ENCODE measurements around the gene S100PBP.

The S100PBP gene

DNA sequence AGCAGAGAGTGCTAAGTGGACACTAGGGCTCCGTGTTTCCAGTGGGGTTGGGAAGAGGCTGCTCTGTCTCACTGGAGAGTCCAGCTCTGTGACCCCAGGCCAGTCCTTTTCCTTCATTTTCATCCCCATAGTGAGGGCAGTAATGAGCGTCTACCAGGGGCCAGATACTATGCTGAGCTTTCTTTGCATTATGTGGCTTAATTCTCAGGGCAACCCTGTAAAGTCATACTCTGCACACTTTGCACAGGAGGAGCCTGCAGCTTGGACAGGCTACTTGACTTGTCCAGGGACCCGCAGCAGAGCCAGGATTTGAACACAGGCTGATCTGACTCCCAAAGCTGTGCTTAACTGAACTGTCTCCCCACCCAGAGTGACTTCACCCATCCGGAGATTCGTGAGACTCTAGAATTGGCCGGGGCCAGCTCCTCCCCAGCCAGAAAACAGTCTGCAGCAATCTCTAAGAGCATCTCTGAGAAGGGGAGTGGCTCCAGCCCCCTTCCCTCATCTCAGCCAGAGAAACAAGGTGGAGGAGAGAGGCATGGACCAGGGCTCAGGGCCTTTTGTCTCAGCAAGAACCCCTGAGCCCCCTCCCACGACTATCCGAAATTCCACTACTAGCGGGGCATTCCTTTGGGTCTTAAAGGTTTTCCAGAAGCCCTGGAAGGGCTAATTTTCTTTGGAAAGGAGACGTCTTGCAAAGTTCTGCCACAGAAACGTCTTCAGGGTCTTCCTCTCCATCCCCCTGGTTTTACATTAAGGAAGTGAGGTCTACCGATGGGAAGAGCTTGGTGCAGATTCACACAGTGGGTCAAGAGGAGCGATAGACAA is 54.1 kb downstream of the S100PBP start:
- DNase-seq = no peak

- DNase-seq = no peak
These were observed 54.7 kb downstream of the S100PBP start for GRCh38 chr1:32872192-32872460.

DNA sequence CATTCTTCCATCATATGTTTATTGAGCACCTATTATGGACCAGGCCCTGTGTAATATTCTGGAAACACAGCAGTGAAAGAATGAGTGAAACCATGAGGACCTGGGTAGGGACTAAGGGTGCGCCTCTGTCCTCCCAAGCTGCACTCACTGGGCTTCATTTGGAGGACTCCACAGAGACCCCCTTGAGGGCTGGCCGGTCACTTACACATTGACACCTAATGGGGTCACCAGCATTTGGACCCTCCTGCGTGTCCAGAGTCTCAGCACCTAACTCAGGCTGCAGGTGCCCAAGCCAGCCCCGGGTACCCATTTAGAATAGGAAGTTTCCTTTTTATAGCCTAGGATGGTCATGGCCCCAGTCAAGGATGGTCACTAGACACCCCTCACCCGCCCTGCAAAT is 56.0 kb downstream of the S100PBP start:
- no peak for DNase-seq

- DNase-seq = no peak
These were observed 57.7 kb downstream of the S100PBP start for GRCh38 chr1:32874860-32875752.

- DNase-seq = peak; percentile 42 to 64
These were observed 59.1 kb downstream of the S100PBP start for GRCh38 chr1:32876341-32877210.

DNA sequence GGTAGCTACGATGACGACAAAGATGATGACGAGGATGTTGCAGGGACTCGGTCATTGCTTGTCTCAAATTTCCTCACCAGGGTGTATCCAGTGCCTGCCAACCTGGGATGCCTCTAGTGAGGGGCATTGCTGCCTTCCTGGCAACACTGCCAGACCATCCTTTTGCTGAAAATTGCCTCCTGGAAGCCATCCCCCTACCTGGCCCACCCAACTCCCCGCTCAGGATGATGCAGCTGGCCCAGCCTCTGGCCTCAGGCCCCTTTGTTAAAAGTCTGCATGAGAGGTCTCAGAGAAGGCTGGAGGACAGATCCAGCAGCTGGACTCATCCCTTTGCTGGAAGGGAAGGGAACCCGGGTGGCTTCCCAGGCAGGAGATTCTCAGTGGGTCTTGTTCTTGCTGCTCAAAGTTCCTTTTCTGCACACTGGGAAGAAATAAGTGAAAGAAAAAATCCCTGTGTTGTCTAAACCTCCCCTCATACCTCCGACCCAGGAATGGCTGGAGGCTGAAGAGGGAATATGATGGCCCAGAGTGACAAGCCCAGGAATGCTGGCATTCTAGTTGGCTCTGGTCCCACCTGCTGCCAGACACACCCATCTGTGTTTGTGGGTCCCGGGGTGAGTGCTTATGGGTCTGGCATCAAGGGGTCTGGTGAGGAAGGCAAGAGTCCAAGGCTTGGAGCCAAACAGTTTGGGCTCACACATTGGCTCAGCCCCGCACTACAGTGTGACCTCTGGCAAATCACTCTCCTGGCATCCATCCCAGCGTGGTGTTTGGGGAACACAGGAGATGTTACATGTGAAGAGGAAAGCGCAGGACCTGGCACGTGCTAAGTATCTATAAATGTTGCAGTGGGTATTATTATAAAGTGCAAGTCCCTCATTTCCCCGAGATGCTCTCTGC is 60.0 kb downstream of the S100PBP start:
- DNase-seq = no peak

DNA sequence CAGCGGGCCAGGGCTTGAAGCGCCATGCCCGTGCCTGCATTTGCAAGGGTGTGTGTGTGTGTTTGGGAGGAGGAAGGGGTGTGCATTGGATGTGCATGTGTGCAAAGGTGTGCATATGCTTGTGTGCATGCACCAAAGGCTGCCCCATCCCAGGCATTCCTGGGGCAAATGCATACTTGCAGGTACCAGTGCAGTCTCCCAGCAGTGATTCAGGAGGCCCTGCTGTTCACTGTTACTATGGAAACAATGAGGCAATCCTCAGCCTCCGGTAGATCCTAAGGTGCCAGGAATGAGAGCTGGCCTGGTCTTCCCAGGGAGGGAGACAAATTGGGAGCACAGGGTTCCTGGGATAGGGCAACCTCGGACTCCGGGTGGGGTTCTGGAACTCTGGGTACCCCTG is 60.7 kb downstream of the S100PBP start:
- no peak for DNase-seq

DNA sequence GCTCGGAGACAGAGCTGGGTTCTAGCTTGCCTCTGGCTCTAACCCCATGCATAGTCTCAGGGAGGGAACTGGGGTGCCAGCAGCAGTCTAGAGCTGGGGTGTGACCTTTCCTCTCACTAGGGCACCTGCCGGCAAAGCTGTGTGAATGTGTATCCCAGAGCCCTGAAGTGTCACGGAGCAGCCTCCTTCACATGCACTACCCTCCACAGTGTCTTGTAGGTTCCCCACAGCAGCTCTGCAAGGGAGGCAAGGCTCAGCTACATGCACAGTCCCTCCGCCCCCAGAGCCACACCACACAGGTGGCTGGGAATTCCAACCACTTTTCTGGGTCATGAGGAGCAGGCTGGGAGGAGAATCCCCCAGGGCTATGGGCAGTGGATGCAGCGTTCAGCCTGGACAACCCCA is 61.2 kb downstream of the S100PBP start:
- no peak for DNase-seq

GRCh38 chr1:32881291-32881690 is 63.8 kb downstream of the S100PBP start:
- DNase-seq = no peak

GRCh38 chr1:32881871-32882850 is 64.7 kb downstream of the S100PBP start:
- DNase-seq = no peak

- DNase-seq = no peak
These were observed 66.0 kb downstream of the S100PBP start for GRCh38 chr1:32883338-32884031.

DNA sequence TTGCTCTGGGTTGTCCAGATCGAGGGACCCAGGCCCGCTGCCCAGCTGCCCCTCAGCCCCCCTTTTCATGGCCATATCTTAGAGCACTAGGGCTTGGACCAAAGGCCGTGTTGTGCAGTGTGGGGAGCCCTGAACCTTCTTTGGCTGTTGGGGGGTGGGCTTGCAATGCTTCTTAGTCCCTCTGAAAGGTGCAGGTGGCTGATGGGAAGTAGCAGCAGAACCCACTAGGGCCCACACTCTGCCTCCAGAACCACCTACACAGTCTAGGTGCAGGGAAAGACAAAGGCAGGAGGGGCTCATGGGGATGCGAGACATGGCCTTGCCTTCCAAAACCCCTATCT is 66.5 kb downstream of the S100PBP start:
- DNase-seq = no peak

DNA sequence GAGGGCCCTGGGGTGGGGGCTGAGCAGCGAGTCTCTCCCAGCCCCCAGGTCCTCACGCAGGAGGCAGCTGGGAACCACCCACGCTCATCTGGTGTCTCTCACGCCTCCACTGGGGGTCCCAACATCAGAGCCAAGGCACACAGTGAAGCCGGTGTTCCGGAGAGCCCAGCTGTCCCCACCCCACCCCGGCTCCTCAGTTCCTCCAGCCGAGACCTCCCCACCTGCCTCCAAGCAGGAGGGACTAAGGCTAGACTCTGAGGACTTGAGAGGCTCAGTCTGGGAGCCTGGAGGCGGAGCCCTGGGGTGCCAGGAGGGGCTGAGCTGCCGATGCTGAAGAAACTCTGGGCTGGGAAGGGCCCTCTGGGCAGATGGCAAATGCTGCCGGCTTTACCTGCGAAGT is 67.3 kb downstream of the S100PBP start:
- DNase-seq = no peak

DNA sequence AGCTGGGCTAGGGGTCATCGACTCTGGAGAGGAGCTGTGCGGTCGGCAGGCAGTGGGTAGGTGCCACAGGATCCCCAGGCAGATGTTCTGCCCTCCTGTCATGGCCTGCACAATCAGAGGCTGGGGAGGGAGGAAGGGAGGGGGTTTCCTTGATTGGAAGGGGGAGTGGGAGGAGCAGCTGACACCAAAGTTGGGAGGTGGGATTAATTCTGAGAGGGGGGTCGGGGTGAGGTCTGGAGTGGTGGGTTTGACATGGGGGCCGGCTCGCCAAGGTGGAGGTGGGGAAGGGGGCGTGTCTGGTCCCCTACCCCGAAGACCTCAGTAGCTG is 68.2 kb downstream of the S100PBP start:
- DNase-seq = no peak

GRCh38 chr1:32886004-32886827 is 68.8 kb downstream of the S100PBP start, which contains the start of gene HPCA:
HPCA (plus strand) TSS chr1:32886491; CDS start chr1:32888899, 2,408 bp downstream.
- peak in 1 of 2 donors; percentile 27 for DNase-seq

- DNase-seq = no peak
These were observed 69.5 kb downstream of the S100PBP start for GRCh38 chr1:32886828-32887414.

DNA sequence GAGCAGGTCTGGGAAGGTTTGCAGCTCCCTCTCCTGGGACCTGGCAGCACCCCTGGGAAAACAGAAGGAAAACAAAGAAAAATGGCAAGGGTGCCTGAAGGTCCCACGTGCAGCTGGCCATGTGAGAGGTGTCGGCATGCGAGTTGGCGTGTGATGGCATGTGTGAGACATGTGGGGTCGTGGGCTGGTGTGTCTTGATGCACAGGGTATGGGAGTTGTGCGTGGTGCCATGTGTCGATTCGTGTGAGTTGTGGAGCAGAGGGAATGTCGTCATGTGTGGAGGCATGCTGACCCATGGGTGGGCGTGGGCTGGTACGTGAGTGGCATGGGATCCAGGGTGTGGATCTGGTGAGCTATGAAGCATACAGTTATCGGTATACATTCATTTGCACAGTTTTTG is 70.2 kb downstream of the S100PBP start:
- no peak for DNase-seq

DNA sequence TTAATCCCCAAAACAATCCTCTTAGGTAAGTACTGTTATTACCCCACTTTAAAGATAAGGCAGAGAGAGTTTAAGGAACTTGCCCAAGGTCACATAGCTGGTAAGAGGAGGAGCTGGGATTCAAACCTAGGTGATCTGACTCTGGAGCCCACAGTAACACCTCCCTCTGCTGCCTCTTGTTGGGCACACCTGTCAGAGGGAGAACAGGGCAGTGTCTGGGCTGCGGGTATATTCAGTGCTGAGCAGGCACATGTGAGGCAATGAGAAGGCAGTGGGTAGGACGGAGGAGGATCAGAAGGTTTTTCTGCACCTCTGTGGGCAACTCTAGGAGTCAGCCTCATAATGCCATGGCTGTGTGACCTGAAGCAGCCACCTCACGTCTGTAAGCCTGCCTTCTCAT is 70.7 kb downstream of the S100PBP start:
- no peak for DNase-seq
